ENCODE measurements around the gene NFATC2.

Gene NFATC2

DNA sequence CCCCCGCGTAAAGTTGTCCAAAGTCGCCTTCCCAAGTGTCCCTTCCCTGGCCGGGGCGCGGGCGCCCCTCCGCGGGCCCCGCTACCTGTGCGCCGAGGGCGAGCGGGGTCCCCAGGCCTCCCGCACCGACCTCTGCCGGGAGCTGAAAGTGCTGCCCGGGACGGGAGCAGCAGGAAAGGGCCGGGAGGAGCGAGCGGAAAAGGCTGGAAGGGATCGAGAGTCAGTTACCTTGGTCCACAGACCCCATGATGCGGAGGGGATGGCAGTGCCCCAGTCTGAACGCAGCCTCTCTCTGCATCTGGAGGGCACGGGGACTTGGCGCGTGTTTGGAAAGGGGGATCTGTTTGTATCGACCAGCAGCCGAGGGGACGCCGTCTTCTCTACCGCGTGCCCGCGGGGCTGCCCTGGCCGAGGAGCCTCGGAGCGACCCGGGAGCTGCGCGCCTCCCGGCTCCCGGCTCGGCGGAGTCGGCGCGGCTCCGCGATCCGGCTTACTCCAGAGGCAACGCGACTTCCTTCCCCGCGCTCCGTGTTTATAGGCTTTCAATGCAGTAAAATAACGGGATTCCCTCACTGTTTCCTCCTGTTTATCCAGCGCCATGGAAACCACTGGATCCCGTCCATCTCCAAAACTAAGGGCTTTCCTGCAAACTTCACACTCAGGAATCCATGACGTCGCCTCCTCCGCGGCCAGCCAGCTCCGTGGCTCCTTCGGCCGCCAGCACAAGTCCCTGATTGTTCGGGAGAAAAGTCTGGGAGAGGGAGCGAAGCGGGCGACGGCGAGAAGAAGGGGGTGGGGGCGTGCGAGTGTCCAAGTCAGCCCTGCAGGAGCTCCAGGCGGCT, 20.0 kb upstream of the NFATC2 start:
- Histone ChIP-seq H3F3A (ENCODE audit: insufficient read depth) (no peaks in the 10 kb centered on the region), H3K27me3 (ENCODE audit: low read length) (no peaks in the 10 kb centered on the region), H3K9me3 (ENCODE audit: insufficient read depth, low read length) (no peaks in the 10 kb centered on the region), H3K36me3 (ENCODE audit: low read length) (no peaks in the 10 kb centered on the region), H2AFZ (ENCODE audit: low read depth, low read length, severe bottlenecking) (no peak overlapping the region), H3K9me2 (replicated peaks; ENCODE audit: insufficient read depth, low read length) (no peaks in the 10 kb centered on the region), H3K4me3 (ENCODE audit: insufficient read depth, low read length, poor library complexity, severe bottlenecking) (no peak overlapping the region), H3K27ac (ENCODE audit: low read depth, low read length) (no peak overlapping the region), H3K9ac (ENCODE audit: low read length) (no peak overlapping the region), H3K79me2 (ENCODE audit: insufficient read depth, low read length) (no peaks in the 10 kb centered on the region), H4K20me1 (ENCODE audit: low read depth, low read length) (no peaks in the 10 kb centered on the region), H3K4me2 (ENCODE audit: low read depth, low read length, poor library complexity, severe bottlenecking) (peak overlapping the region; percentile 10)
- TF ChIP-seq, protein P1, sequence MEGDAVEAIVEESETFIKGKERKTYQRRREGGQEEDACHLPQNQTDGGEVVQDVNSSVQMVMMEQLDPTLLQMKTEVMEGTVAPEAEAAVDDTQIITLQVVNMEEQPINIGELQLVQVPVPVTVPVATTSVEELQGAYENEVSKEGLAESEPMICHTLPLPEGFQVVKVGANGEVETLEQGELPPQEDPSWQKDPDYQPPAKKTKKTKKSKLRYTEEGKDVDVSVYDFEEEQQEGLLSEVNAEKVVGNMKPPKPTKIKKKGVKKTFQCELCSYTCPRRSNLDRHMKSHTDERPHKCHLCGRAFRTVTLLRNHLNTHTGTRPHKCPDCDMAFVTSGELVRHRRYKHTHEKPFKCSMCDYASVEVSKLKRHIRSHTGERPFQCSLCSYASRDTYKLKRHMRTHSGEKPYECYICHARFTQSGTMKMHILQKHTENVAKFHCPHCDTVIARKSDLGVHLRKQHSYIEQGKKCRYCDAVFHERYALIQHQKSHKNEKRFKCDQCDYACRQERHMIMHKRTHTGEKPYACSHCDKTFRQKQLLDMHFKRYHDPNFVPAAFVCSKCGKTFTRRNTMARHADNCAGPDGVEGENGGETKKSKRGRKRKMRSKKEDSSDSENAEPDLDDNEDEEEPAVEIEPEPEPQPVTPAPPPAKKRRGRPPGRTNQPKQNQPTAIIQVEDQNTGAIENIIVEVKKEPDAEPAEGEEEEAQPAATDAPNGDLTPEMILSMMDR (IDR thresholded peaks at IDR 0.05; ENCODE audit: insufficient read depth, low read length, poor library complexity, severe bottlenecking), result no peak
- TF ChIP-seq EZH2phosphoT487 (conservative IDR thresholded peaks at IDR 0.05; ENCODE audit: low read length), result no peak

DNA sequence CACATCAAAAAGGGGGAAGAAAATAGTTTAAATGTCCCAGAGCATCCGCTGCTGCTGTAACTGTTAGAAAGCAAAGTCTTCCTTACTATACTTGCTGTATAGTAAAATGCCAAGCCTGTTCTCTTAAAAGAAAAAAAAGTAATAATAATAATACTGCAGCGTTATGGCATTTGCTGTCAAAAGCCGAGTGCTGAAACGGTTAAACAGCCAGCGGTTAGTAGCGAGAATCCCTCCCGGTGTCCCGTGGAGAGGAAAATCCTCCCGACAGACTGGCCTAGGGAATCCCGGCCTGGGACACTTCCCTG, 19.5 kb upstream of the NFATC2 start:
- H3K9ac ChIP-seq (ENCODE audit: low read length), result no peak overlapping the region
- no peak overlapping the region for H3K27ac ChIP-seq (ENCODE audit: low read depth, low read length)
- no peak overlapping the region for H3K4me2 ChIP-seq (ENCODE audit: low read depth, low read length, poor library complexity, severe bottlenecking)
- no peaks in the 10 kb centered on the region for H4K20me1 ChIP-seq (ENCODE audit: low read depth, low read length)
- H2AFZ ChIP-seq (ENCODE audit: low read depth, low read length, severe bottlenecking), result no peak overlapping the region
- no peaks in the 10 kb centered on the region for H3K9me3 ChIP-seq (ENCODE audit: insufficient read depth, low read length)
- H3K79me2 ChIP-seq (ENCODE audit: insufficient read depth, low read length), result no peaks in the 10 kb centered on the region
- H3F3A ChIP-seq (ENCODE audit: insufficient read depth), result no peaks in the 10 kb centered on the region
- no peaks in the 10 kb centered on the region for H3K9me2 ChIP-seq (replicated peaks; ENCODE audit: insufficient read depth, low read length)
- H3K27me3 ChIP-seq (ENCODE audit: low read length), result no peaks in the 10 kb centered on the region
- H3K36me3 ChIP-seq (ENCODE audit: low read length), result no peaks in the 10 kb centered on the region
- TF ChIP-seq EZH2phosphoT487 (conservative IDR thresholded peaks at IDR 0.05; ENCODE audit: low read length), result no peak
- TF ChIP-seq, protein P1 (IDR thresholded peaks at IDR 0.05; ENCODE audit: insufficient read depth, low read length, poor library complexity, severe bottlenecking), result no peak
- H3K4me3 ChIP-seq (ENCODE audit: insufficient read depth, low read length, poor library complexity, severe bottlenecking), result no peak overlapping the region

DNA sequence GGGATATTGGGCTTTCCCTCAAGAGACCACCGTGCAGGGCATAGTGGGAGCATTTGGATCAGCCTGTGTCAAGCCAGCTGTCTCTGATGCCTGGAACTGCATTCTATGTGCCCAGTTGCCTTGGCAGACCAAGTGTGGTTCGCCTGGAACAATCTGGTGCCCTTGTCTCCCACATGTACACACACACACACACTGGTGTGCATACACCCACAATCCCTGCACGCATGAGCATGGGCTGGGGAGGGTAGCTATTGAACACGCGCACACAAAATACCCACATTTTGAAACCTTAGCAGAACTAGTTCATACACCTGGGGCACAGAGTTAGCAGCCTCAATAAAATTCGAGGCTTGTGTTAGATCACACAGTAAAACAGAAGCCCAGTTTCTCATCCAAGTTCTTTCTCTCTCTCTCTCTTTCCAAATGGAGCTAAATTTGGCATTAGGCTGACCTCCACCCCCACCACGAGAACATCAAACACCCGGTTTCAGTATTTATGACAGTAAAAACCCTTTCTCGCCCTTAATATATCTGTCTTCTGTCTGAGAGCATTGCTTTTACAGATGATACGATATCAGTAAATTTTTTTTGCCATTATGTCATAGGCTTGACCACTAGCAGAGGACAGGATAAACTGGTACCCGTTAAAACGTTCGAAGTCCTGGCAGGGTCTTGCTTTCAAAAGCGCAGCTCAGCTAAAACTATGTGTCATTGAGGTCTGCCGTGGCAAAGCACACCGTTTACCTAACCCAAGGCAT, 18.2 kb upstream of the NFATC2 start:
- Histone ChIP-seq H3K27ac (ENCODE audit: low read depth, low read length) (no peak overlapping the region), H3F3A (ENCODE audit: insufficient read depth) (no peaks in the 10 kb centered on the region), H3K27me3 (ENCODE audit: low read length) (no peaks in the 10 kb centered on the region), H3K4me2 (ENCODE audit: low read depth, low read length, poor library complexity, severe bottlenecking) (no peak overlapping the region), H3K4me3 (ENCODE audit: insufficient read depth, low read length, poor library complexity, severe bottlenecking) (no peak overlapping the region), H3K36me3 (ENCODE audit: low read length) (no peaks in the 10 kb centered on the region), H4K20me1 (ENCODE audit: low read depth, low read length) (no peaks in the 10 kb centered on the region), H3K9me2 (replicated peaks; ENCODE audit: insufficient read depth, low read length) (no peaks in the 10 kb centered on the region), H2AFZ (ENCODE audit: low read depth, low read length, severe bottlenecking) (no peak overlapping the region), H3K9ac (ENCODE audit: low read length) (no peak overlapping the region), H3K79me2 (ENCODE audit: insufficient read depth, low read length) (no peaks in the 10 kb centered on the region), H3K9me3 (ENCODE audit: insufficient read depth, low read length) (no peaks in the 10 kb centered on the region)
- TF ChIP-seq EZH2phosphoT487 (conservative IDR thresholded peaks at IDR 0.05; ENCODE audit: low read length), result no peak
- TF ChIP-seq, protein P1 (IDR thresholded peaks at IDR 0.05; ENCODE audit: insufficient read depth, low read length, poor library complexity, severe bottlenecking), result no peak

Data from SU-DHL-6 (cell line).